Measurements from ENCODE around the gene KIF5A. TPM values are rescaled to one million over a fixed set of nuclear protein-coding genes. Genes with fewer than 3 reads are reported as not detected.

KIF5A gene
- total and polyA plus RNA-seq, 2 of the 13 experiments (the other 11 are each of a cell fraction or from before 2014, with no cell fraction given): 1.6 to 11.9 TPM

- no peak for TF ChIP-seq ZNF326 (CRISPR knock-in tag; IDR thresholded peaks at IDR 0.05; ENCODE audit: borderline replicate concordance)
- no peak for TF ChIP-seq ZBTB2 (CRISPR knock-in tag; IDR thresholded peaks at IDR 0.05; ENCODE audit: low read depth)
- TF ChIP-seq IRF2 (CRISPR knock-in tag; IDR thresholded peaks at IDR 0.05): peak; percentile 14; the same call in 1 of the 2 replicates
- no peak for TF ChIP-seq ZNF639 (CRISPR knock-in tag; conservative IDR thresholded peaks at IDR 0.05)
- peak; percentile 6; the same call in 1 of the 2 replicates for TF ChIP-seq FOSL2 (CRISPR knock-in tag; IDR thresholded peaks at IDR 0.05)
- no peak for TF ChIP-seq ZNF33A (CRISPR knock-in tag; IDR thresholded peaks at IDR 0.05; ENCODE audit: borderline replicate concordance)
- no peak for TF ChIP-seq ZNF232 (CRISPR knock-in tag; IDR thresholded peaks at IDR 0.05; ENCODE audit: borderline replicate concordance)
- TF ChIP-seq MIXL1 (CRISPR knock-in tag; IDR thresholded peaks at IDR 0.05): peak; percentile 65; the same call in 1 of the 2 replicates
- no peak for TF ChIP-seq GRHL1 (CRISPR knock-in tag; conservative IDR thresholded peaks at IDR 0.05)
- no peak for TF ChIP-seq HMG20A (CRISPR knock-in tag; IDR thresholded peaks at IDR 0.05; ENCODE audit: borderline replicate concordance)
- no peak for TF ChIP-seq TERF1 (CRISPR knock-in tag; IDR thresholded peaks at IDR 0.05)
- no peak for TF ChIP-seq NR2F2 (IDR thresholded peaks at IDR 0.05; ENCODE audit: borderline replicate concordance, low read depth)
- no peak for TF ChIP-seq CREM (IDR thresholded peaks at IDR 0.05)
- no peak for TF ChIP-seq CREM (CRISPR knock-in tag; IDR thresholded peaks at IDR 0.05)
- no peak for TF ChIP-seq ATAD3A (CRISPR knock-in tag; IDR thresholded peaks at IDR 0.05)
- TF ChIP-seq XRCC5 (optimal IDR thresholded peaks at IDR 0.05; ENCODE audit: low read length): no peak
- TF ChIP-seq TBL1XR1 (IDR thresholded peaks at IDR 0.05; ENCODE audit: borderline replicate concordance, low read length, partially characterized antibody): peak; percentile 31
- no peak for TF ChIP-seq HNRNPL (IDR thresholded peaks at IDR 0.05; ENCODE audit: low read depth, low read length)
- no peak for TF ChIP-seq ZNF777 (CRISPR knock-in tag; IDR thresholded peaks at IDR 0.05)
- TF ChIP-seq ZNF350 (CRISPR knock-in tag; IDR thresholded peaks at IDR 0.05; ENCODE audit: borderline replicate concordance, low read depth): no peak
- peak; percentile 79; the same call in 1 of the 3 replicates for TF ChIP-seq MXI1 (IDR thresholded peaks at IDR 0.05; ENCODE audit: borderline replicate concordance, low read depth, low read length)
- TF ChIP-seq RFXANK (CRISPR knock-in tag; IDR thresholded peaks at IDR 0.05): no peak
- peak; percentile 75; the same call in 1 of the 2 replicates for TF ChIP-seq KLF6 (CRISPR knock-in tag; IDR thresholded peaks at IDR 0.05)
Measured at GRCh38 chr12:57590864-57591781, 41.3 kb downstream of the KIF5A start, which contains the start of gene PIP4K2C (continued).
